ENCODE measurements around the gene MTERF4.
"Not testable (repeated sequence)": the region's sequence is repeated elsewhere in the genome, so short reads cannot be mapped to it uniquely, and the experiment has no call there.

The MTERF4 gene

GRCh38 chr2:241105641-241106040 lies 3.6 kb upstream of the MTERF4 start:
- Histone ChIP-seq H3K9ac (peak overlapping the region; percentile 36; the same call in 1 of the 2 replicates), H4K20me1 (no peaks in the 10 kb centered on the region)

DNA sequence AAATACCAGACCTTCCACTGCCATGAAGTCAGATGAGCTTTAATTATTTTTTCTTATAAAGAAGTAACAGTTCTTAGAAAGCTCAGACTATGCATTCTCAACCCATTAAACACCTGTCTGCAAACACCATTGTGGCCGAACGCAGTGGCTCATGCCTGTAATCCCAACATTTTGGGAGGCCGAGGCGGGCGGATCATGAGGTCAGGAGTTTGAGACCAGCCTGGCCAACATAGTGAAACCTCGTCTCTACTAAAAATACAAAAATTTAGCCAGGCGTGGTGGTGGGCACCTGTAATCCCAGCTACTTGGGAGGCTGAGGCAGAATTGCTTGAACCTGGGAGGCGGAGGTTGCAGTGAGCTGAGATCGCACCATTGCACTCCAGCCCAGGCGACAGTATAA lies 2.5 kb upstream of the MTERF4 start:
- not testable (repeated sequence) for H3K9ac ChIP-seq, H3K27ac ChIP-seq, H3K9me3 ChIP-seq, H3K27me3 ChIP-seq, H3K4me3 ChIP-seq, H3K4me2 ChIP-seq, H4K20me1 ChIP-seq
- Histone ChIP-seq H3K4me1 (peaks cover 59% of the 10 kb centered on the region), H3K36me3 (peaks cover 45% of the 10 kb centered on the region)

More at GRCh38 chr2:241105641-241106040, 3.6 kb upstream of the MTERF4 start:
- Histone ChIP-seq H3K9me3 (no peaks in the 10 kb centered on the region), H3K4me2 (peak overlapping the region; percentile 49), H3K27ac (no peak overlapping the region), H3K4me1 (peaks cover 60% of the 10 kb centered on the region), H3K4me3 (no peak overlapping the region), H3K27me3 (no peaks in the 10 kb centered on the region), H3K36me3 (peaks cover 41% of the 10 kb centered on the region)
- no peak for TF ChIP-seq Cebpa-rat (IDR thresholded peaks at IDR 0.05)

DNA sequence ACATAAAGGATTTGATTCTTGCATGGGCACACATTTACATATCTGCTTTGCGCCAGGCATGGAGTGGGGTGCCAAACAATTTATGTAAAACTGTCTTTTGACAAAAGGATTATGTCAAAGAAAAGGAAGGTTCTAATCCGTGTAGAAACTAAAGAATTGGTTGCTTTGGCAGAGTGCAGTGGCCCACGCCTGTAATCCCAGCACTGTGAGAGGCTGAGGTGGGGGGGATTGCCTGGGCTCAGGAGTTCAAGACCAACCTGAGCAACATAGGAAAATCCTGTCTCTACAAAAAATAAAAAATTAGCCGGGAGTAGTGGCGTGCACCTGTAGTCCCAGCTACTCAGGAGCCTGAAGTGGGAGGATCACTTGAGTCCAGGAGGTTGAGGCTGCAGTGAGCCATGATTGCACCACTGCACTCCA lies 1.1 kb upstream of the MTERF4 start:
- peaks cover 15% of the 10 kb centered on the region for H4K20me1 ChIP-seq
- TF ChIP-seq Cebpa-rat (IDR thresholded peaks at IDR 0.05): no peak
- H3K36me3 ChIP-seq: peaks cover 49% of the 10 kb centered on the region
- peaks cover 48% of the 10 kb centered on the region for H3K4me1 ChIP-seq
- no peaks in the 10 kb centered on the region for H3K27me3 ChIP-seq
- H3K27ac ChIP-seq: peak overlapping the region; percentile 91
- H3K9ac ChIP-seq: peak overlapping the region; percentile 89
- H3K4me2 ChIP-seq: peak overlapping the region; percentile 97
- peak overlapping the region; percentile 85 for H3K4me3 ChIP-seq
- H3K9me3 ChIP-seq: no peaks in the 10 kb centered on the region

DNA sequence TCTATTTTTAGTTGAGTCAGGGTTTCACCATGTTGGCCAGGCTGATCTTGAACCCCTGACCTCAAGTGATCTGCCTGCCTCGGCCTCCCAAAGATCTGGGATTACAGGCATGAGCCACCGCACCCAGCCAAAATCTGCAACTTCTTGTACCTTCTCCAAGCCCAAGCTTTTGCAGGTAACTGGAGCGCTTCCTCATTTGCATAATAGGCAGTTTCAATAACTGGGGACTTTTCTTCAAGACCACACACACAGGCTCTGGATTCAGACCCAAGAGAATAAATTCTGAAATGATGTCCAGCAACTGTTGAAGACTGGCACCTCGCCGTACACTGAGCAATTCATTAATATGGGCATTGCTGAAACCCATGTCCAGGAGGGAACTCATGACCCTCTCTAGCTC lies 2.8 kb downstream of the MTERF4 start:
- H3K9ac ChIP-seq: no peak overlapping the region
- H3K27me3 ChIP-seq: no peaks in the 10 kb centered on the region
- no peak overlapping the region for H3K4me3 ChIP-seq
- peaks cover 40% of the 10 kb centered on the region for H4K20me1 ChIP-seq
- no peak for TF ChIP-seq Cebpa-rat (IDR thresholded peaks at IDR 0.05)
- H3K4me1 ChIP-seq: peaks cover 43% of the 10 kb centered on the region
- no peaks in the 10 kb centered on the region for H3K9me3 ChIP-seq
- no peak overlapping the region for H3K27ac ChIP-seq
- H3K36me3 ChIP-seq: peaks cover 64% of the 10 kb centered on the region
- H3K4me2 ChIP-seq: no peak overlapping the region

GRCh38 chr2:241096979-241097378 lies 5.1 kb downstream of the MTERF4 start:
- Histone ChIP-seq H4K20me1 (peaks cover 48% of the 10 kb centered on the region), H3K4me2 (no peak overlapping the region), H3K27ac (no peak overlapping the region), H3K9ac (no peak overlapping the region), H3K27me3 (no peaks in the 10 kb centered on the region), H3K9me3 (no peaks in the 10 kb centered on the region), H3K4me1 (peaks cover 32% of the 10 kb centered on the region), H3K4me3 (no peak overlapping the region), H3K36me3 (peaks cover 87% of the 10 kb centered on the region)
- no peak for TF ChIP-seq Cebpa-rat (IDR thresholded peaks at IDR 0.05)

- no peaks in the 10 kb centered on the region for H3K27me3 ChIP-seq
- no peak overlapping the region for H3K27ac ChIP-seq
- no peaks in the 10 kb centered on the region for H3K9me3 ChIP-seq
- peaks cover 22% of the 10 kb centered on the region for H3K4me1 ChIP-seq
- H3K4me3 ChIP-seq: no peak overlapping the region
- peaks cover 99% of the 10 kb centered on the region for H3K36me3 ChIP-seq
- H4K20me1 ChIP-seq: peaks cover 60% of the 10 kb centered on the region
- H3K9ac ChIP-seq: no peak overlapping the region
- peak overlapping the region; percentile 62 for H3K4me2 ChIP-seq
- no peak for TF ChIP-seq Cebpa-rat (IDR thresholded peaks at IDR 0.05)
Measured at GRCh38 chr2:241095594-241096290, 6.3 kb downstream of the MTERF4 start.

DNA sequence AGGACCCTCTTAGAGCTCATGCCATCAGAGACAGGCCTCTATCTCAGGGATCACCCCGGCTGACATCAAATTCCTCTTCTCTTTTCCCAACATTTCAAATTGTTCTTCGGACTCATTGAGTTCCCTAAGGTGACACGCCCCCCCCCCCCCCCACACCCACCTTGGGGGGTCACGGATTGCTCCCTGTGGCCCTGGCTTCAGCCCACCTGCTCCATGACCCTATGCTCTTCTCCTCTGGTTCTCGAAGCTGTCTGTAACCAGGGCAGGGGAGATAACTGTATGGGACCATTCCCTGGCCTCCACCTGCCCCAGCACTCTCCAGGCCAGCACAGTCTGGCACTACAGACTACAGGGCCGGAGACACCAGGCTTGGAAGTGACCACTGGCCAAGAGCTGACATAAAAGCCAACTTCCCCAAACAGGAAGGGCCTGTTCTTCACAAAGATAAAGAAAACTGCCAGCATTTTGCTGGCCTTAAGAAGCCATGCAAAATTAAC lies 7.1 kb downstream of the MTERF4 start:
- no peak overlapping the region for H3K9ac ChIP-seq
- TF ChIP-seq Cebpa-rat (IDR thresholded peaks at IDR 0.05): no peak
- H4K20me1 ChIP-seq: peaks cover 68% of the 10 kb centered on the region
- peak overlapping the region; percentile 19; the same call in 1 of the 2 replicates for H3K27ac ChIP-seq
- no peak overlapping the region for H3K4me3 ChIP-seq
- peaks cover 14% of the 10 kb centered on the region for H3K4me1 ChIP-seq
- H3K9me3 ChIP-seq: no peaks in the 10 kb centered on the region
- H3K36me3 ChIP-seq: peaks cover 100% of the 10 kb centered on the region
- peak overlapping the region; percentile 62 for H3K4me2 ChIP-seq
- no peaks in the 10 kb centered on the region for H3K27me3 ChIP-seq

- Histone ChIP-seq H3K9ac (no peak overlapping the region), H3K4me2 (no peak overlapping the region), H4K20me1 (peaks cover 71% of the 10 kb centered on the region), H3K27ac (no peak overlapping the region), H3K36me3 (peaks cover 100% of the 10 kb centered on the region), H3K27me3 (no peaks in the 10 kb centered on the region), H3K4me3 (no peak overlapping the region), H3K9me3 (no peaks in the 10 kb centered on the region), H3K4me1 (peaks cover 19% of the 10 kb centered on the region)
- no peak for TF ChIP-seq Cebpa-rat (IDR thresholded peaks at IDR 0.05)
Measured at GRCh38 chr2:241094172-241094571, 7.9 kb downstream of the MTERF4 start.

DNA sequence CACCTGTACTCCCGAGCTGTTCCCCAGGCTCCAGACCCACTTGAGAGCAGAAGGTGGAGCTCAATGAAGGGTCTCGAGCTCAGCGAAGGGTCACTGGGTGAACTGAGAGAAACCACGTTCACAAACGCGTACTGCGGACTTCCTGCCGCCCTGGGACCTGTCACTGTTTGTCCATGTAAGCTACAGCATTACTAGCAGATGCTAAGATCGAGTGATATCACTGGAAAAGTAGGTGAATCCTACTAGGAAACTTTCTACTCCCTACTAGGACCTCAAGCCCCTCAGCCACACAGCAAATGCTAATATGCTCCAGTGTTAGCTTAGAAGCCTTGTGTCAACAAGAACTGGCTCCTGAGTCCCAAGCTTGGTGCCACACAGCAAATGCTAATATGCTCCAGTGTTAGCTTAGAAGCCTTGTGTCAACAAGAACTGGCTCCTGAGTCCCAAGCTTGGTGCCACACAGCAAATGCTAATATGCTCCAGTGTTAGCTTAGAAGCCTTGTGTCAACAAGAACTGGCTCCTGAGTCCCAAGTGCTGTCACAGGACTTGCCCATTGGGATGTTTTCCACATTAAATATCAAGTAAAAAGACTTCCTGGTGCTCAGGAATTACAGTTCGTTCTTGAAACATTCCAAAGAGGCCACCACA lies 8.8 kb downstream of the MTERF4 start:
- H3K9me3 ChIP-seq, H3K4me2 ChIP-seq, H3K27ac ChIP-seq, H3K27me3 ChIP-seq, H3K9ac ChIP-seq, H3K4me3 ChIP-seq: not testable (repeated sequence)
- Histone ChIP-seq H3K4me1 (peaks cover 28% of the 10 kb centered on the region), H4K20me1 (peaks cover 71% of the 10 kb centered on the region), H3K36me3 (peaks cover 100% of the 10 kb centered on the region)

GRCh38 chr2:241092677-241093076 lies 9.4 kb downstream of the MTERF4 start:
- peaks cover 34% of the 10 kb centered on the region for H3K4me1 ChIP-seq
- H3K9ac ChIP-seq: no peak overlapping the region
- no peak overlapping the region for H3K4me3 ChIP-seq
- peaks cover 71% of the 10 kb centered on the region for H4K20me1 ChIP-seq
- no peak overlapping the region for H3K27ac ChIP-seq
- no peaks in the 10 kb centered on the region for H3K27me3 ChIP-seq
- no peaks in the 10 kb centered on the region for H3K9me3 ChIP-seq
- no peak overlapping the region for H3K4me2 ChIP-seq
- TF ChIP-seq Cebpa-rat (IDR thresholded peaks at IDR 0.05): no peak
- peaks cover 100% of the 10 kb centered on the region for H3K36me3 ChIP-seq

Data from BLaER1 (cell line).